HG03457 (cell line): ENCODE results near the gene MOB3A.
"Not testable (repeated sequence)": the region's sequence is repeated elsewhere in the genome, so short reads cannot be mapped to it uniquely, and the experiment has no call there.

ENCODE experiments used
- ATAC-seq: cut with Tn5 transposase; IDR thresholded peaks from one replicate; pipeline ENCODE4 v1.9.1; 2021; ENCODE audit warnings: moderate number of reproducible peaks; ENCODE audit not compliant: unreplicated experiment

MOB3A gene

DNA sequence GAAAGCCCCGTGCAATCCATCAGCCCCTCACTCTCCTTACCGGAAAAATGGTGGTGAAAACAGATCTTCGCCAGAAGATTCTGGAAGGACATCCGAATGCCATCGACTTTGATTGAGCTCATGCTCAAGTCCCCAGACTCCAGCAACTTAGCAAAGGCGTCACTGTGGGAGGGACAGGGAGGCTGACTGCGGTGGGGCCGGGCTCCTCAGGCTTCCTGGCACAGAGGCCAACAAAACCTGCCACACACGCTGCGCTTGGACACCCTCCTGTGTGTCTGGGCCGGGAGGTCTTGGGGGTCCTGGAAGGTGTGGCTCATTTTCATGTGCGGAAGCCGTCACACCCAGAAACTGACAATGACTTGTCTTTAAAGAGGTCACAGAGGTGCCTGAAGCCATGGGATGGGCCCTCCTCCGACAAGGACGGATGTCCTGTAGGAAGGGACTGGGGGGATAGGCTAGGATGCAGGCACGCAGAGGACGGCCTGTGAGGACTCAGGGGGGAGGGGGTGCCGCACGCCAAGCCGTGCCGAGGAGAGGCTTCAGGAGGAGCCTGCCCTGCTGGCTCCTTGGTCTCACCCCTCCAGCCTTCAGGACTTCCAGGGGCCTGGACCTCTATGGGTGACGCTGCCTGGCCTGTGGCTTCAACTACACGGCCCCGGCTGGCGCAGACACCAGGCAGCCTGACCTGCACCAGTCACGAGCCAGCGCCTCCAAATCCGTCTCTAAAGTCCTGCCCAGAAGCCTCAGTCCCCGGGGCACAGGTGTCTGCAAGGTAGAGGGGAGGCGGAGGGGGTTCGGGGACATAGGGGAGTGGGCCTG lies 13.1 kb upstream of the MOB3A start:
- ATAC-seq: no peak

DNA sequence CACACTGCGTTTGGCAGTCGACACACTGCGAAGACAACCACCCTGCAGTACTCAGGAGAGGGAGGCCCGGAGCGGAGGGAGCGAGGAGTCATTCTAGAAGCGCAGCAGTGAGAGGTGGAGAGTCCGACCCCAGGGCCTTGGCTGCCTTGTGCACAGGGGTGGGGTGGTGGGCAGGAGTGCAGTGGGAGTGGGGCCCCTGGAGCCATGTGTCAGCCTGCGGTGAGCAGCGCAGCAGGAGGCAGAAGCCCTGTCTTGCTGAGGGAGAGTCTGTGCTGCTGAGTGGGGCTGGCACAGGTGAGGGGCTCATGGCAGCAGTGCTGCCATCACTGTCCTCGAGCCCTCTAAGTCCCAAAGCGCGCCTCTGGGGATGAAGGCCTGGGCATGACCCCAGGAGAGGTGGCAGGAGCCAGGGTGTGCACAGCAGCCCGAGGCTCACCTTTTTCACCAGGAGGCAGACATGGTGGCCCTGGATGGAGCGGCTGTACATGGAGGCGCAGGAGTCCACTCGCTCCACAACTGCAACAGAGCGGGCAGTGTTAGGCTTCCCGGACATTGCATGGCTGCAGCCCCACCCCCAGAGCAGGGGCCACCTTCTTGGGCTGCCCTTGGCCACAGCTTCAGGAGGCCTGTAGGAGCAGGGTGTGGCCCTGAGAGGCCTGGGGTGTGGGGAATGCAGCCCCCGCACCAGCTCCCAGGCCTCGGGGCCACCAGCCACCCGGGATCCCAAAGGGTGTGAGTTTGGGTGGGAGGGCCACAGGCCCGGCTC lies 12.3 kb upstream of the MOB3A start:
- no peak for ATAC-seq

GRCh38 chr19:2103045-2103707 lies 7.0 kb upstream of the MOB3A start:
- ATAC-seq: no peak

DNA sequence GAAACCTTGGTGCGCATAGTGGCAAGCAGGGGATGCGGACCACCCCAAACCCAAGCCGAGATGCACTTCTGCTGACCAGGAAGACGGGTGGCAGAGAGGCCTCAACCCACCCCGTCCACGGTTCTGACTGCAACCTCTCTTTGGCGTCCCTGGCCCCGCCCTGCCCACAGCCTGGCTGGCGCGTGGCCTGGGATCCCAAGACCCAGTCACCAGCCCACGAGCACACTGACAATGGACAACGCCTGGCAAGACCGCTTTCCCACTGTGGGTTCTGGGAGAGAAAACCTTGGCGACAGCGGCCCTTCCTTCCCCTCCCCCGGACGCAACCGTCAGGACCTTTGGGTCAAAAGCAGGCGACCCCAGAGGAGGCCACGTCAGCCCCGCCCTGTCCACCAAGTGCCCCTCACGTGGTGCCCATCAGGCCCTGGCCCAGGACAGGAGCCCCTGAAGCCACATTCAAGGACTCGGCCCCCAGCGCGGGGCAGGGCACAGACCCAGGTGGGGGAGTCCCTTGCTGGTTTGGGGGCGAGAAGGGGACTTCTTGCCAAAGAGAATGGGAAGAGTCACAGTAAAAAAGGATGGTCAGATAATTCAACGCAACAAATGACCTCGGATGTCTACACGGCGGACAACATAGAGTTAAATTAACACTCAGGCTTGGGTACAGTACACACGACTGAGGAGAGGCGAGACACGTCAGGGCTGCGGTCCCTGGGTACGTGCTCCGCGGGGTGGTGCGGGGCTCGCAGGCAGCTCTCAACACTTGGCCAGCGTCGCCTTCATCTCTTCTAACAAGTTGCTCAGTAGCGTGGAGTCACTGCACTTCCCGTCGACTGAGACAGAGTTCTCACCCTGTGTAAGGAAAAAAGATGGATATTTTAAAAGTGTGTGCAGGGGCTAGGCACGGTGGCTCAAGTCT lies 5.5 kb upstream of the MOB3A start:
- no peak for ATAC-seq

- ATAC-seq: no peak
Observed at GRCh38 chr19:2100719-2101061, 4.6 kb upstream of the MOB3A start.

GRCh38 chr19:2099937-2100718 lies 4.0 kb upstream of the MOB3A start:
- ATAC-seq: no peak

DNA sequence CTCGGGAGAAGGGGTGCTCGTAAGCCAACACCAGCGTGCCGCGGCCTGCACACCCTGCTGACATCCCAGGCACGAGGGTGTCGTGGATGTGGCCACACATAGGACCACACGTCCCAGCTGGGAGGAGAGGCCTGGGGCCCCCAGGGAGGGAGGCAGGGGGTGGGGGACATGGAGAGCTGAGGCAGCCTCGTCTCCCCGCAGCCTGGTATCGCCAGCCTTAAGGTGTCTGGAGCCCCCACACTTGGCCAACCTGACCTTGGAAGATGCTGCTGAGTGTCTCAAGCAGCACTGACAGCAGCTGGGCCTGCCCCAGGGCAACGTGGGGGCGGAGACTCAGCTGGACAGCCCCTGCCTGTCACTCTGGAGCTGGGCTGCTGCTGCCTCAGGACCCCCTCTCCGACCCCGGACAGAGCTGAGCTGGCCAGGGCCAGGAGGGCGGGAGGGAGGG lies 3.0 kb upstream of the MOB3A start:
- ATAC-seq: no peak

- ATAC-seq: no peak
Observed at GRCh38 chr19:2097886-2098327, 1.8 kb upstream of the MOB3A start.

GRCh38 chr19:2097203-2097885 lies 1.2 kb upstream of the MOB3A start:
- ATAC-seq: no peak

- ATAC-seq: peak; percentile 44
Observed at GRCh38 chr19:2096480-2097202, 515 bp upstream of the MOB3A start, which contains the start of gene IZUMO4. IZUMO4 (plus strand) TSS chr19:2096915; CDS start chr19:2096946, 31 bp downstream.

DNA sequence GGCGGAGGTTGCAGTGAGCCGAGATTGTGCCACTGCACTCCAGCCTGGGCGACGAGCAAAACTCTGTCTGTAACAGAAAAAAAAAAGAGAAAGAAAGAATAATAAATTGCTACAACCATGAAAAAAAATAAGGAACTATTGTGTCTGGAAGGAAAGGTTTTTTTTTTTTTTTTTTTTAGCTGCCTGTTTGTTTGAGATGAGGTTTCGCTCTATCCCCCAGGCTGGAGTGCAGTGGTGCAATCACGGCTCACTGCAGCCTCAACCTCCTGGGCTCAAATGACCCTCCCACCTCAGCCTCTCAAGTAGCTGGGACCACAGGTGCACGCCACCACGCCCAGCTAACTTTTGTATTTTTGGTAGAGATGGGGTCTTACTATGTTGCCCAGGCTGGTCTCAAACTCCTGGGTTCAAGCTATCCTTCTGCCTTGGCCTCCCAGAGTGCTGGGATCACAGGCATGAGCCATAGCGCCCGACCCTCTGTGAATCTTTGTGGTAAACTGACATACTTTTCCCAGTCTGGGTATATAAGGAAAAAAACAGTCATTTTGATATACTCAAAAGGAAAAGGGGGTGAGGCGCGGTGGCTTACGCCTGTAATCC lies 4.1 kb downstream of the MOB3A start:
- not testable (repeated sequence) for ATAC-seq

DNA sequence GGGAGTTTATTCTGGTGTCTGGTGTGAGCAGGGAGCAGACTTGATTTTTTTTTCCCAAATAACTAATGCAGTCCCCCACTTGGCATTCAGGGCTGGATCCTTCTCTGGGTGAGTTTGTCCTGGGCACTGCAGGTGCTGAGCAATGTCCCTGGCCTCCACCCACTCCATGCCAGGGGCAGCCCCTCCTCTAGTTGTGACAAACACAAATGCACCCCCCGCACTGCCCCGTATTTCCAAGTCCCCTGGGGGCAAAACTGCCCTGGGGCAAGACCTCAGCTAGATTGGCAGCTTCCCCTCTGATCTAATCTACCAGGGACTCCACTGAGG lies 6.4 kb downstream of the MOB3A start:
- no peak for ATAC-seq

- ATAC-seq: no peak
Observed at GRCh38 chr19:2089001-2089711, 7.0 kb downstream of the MOB3A start.

- ATAC-seq: no peak
Observed at GRCh38 chr19:2087621-2088100, 8.5 kb downstream of the MOB3A start.

GRCh38 chr19:2086695-2087620 lies 9.2 kb downstream of the MOB3A start:
- ATAC-seq: not testable (repeated sequence)

GRCh38 chr19:2084993-2085720 lies 11.0 kb downstream of the MOB3A start:
- ATAC-seq: peak; percentile 25
